Activated CD4-positive, CD25-positive, alpha-beta regulatory T cell treated with anti-CD3 and anti-CD28 coated beads, Interleukin-2, amount 50 U/mL, for 16 hours (primary cell): ENCODE results near the gene TMEM132C.
"Not testable (repeated sequence)": the region's sequence is repeated elsewhere in the genome, so short reads cannot be mapped to it uniquely, and the experiment has no call there.

Source experiments
- DNase-seq: peaks from one replicate; pipeline ENCODE4 v3.0.0-alpha.2; 2020; ENCODE audit warnings: low read depth, low spot score

TMEM132C gene

DNA sequence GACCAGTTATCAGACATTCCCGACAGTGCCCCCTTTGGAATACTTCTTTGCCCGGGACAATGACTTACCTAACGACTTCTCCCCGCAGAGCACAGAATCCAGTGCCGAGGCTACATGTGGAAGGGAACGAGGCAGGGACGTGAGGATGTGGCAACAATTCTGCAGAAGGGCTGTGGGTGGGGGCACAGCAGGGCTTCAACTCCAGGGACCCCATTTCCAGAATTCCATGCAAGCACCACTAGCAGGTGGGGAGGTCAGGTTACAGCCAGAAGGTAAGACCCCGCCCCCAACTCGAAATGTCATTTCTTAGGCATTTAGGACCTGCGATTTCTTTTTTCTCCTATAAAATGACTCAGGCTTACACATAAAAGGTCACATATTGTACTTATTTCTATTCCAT lies 207.9 kb downstream of the TMEM132C start:
- no peak for DNase-seq

DNA sequence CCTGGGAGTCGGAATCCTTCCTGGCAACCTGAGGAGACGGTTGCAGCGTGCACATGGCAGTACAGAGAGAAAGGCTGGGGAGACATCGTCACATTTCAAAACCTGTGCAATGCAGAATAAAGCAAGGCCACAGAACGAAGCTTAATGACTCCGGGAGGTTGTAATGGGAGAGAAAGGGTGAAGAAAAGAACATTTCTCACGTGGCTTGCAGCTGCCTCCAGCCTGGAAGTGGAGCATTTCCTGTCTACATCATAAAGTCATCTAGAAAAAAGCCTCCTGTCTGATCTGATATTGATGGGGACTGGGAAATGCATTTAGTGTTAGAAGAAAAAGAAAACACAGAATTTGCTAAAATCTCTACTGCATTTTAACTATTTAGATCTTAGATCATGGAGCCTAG lies 209.3 kb downstream of the TMEM132C start:
- DNase-seq: no peak

DNA sequence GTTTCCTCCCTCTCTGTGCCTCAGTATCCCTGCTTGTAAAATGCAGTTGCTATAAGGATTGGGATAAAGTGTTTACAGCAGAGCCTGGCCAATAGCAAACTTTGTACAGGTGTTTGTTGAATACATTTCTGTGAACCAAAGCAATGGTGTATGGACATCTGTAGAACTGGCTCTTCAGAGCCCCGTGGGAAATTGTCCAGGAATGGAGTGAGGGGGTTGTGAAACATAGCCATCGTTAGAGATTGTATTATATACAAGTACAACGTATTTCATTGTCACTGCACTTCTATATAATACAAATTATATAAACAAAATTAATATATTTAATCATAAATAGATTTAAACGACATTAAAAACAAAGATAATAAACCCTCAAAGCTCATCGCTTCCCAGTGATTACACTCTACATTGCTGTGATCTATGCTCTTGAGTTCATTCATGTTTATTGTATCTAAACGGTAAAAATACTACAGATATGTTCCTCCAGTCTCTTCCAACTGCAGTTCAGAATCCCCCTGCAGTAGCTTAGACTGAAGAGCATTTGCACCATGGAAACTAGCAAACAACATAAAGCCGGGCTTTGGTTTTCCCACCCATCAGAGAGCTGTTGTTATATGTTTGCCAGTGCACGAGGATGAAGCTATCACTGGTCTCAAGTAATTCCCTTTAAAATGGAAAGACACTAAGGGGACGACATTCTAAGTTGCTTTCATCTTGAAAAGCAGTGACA lies 216.7 kb downstream of the TMEM132C start:
- no peak for DNase-seq

DNA sequence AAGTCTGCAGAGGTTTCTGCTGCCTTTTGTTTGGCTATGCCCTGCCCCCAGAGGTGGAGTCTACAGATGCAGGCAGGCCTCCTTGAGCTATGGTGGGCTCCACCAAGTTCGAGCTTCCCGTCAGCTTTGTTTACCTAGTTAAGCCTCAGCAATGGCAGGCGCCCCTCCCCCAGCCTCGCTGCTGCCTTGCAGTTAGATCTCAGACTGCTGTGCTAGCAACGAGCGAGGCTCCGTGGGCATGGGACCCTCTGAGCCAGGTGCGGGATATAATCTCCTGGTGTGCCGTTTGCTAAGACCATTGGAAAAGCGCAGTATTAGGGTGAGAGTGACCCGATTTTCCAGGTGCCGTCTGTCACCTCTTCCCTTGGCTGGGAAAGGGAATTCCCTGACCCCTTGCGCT lies 230.4 kb downstream of the TMEM132C start:
- not testable (repeated sequence) for DNase-seq

DNA sequence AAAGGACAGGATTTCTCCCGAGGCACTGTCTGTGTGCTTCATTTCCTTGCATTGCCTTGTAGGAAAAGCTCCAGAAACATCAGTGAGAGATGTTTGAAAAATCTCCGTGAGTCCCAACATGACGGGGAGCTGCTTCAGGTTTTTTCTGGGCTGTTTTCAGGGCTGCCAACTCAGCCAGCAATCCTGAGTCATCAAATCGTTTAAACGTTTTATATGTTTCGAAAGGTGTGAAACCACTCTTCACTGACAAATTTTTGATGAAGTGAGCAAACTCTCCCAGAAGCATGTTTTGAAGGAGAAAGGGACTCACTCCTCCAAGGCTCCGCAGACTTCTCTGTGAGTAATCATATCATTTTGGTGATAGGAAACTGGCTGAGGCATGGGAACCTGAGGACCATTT lies 240.5 kb downstream of the TMEM132C start:
- DNase-seq: no peak

DNA sequence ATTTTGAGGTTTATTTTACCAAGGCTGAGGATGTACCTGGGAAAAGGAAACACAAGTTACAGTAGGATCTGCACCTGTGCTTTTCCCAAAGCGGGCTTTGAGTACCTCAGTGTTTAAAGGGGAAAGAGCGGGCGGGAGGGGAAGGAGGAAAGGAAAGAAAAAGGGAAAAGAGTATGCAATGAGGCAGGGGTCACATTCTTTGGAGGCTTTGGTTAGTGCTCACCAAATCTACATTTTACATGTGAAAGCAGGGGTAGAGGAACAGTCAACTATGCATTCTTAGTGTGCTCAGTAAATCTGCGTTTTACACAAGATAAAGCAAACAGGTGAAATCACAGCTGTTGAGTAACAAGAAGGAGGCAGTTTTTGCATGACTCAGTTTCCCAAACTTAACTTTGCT lies 242.2 kb downstream of the TMEM132C start:
- no peak for DNase-seq

DNA sequence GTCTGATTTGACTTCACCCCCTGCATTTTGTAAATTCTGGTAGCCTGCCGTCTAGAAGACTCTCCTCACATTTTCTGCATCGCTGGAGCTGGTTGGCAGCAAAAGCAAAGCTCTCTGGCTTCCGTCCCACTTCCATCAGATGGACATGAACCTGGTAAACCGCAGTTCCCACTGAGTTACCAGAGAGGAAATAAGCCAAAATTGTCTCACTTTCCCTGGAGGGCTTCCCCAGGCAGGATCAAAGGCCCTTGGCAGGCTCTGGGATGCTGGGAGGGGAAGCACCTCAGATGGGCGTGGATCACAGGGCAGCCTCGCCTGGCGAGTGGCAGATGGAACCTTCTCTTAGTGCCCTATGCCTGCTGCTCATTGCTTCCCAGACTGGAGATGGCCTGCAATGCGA lies 243.5 kb downstream of the TMEM132C start:
- no peak for DNase-seq

DNA sequence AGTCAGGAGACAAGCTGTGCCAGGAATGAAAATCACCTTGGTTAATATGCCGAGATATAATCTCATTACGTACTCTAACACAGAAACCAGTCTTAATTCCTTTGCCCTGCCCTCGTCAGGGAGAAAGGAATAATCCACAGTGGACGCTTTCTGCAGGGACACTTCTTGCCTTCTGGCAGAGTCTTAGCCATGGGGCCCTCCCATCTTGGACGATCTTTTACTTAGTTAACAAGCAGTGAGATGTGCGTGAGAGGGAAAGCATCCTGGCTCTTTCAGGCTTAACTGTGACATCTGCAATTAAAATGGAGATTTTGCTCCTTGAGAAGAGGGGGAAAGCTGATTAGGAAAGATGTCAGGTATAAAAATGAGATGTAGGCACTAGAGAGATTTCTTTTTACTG lies 246.4 kb downstream of the TMEM132C start:
- no peak for DNase-seq

DNA sequence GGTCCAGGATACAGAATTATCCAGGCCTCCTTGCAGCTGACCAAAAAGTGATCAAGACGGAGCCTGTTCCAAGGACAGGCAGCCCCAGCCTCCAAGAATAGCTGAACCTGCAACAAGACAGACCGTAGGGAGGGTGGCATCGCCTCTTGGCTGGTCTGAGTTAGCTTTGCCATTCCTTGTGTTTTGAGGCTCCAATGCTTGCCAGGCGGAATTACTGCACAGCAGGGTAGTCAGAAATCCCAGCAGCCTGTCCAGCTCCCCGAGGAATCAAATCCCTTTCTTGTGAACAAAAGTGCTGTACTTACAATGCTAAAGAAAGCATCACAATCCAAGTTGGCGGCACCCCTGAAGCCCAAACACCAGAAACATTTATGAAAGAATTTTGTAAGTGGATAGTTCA lies 246.9 kb downstream of the TMEM132C start:
- DNase-seq: no peak

DNA sequence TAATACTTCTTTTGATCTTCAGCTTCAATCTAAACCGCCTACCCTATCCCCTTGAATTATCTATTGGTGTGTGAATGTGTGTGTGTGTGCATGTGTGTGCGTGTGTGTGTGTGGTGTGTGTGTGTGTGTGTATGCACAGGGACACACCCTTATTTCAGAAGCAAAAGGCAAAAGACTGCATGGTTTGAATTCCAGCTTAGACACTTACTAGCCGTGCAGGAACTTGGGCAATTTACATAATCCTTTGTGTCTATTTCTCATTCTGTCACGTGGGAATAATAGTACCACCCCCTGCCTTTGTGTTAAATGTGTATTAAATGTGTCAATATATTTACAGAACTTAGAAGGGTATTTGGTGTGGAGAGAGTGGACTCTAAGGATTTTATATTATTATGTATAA lies 251.7 kb downstream of the TMEM132C start:
- DNase-seq: no peak

DNA sequence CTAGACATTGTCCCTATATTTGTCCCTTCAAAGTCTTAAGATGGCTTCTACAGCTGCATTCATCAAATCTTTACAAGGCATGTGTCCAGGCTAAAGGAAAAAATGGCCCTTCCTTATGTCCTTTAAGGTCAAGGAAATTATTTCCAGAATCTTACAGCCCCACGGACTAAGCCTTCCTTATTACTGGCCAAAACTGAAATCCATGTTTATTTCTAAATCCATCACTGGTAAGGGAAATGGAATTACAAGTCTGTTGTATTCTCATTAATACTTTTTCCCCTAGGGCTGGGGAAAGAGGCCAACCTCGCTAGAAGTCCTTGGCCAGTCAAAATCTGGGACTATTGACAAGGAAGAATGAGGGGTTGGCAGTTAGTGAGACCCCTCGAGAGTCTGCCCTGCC lies 252.5 kb downstream of the TMEM132C start:
- DNase-seq: no peak

DNA sequence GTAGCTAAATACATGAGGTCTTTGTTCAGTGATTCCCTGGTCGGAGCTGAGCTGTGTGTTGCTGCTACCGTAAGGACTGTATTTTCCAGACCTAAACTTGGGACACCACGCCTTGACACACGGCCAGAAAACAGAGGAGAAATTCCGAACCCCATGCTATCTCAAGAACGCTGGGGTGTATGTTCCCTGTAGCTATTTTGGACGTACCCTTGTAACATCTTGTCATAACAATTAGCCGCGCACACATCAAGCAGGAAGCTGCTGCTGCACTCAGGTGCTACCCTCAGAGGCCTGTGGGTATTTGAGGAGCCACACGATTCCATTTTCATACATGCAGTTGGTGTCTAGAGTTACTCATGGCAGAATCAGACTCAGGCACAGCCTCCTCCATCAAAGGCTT lies 255.0 kb downstream of the TMEM132C start:
- DNase-seq: no peak

DNA sequence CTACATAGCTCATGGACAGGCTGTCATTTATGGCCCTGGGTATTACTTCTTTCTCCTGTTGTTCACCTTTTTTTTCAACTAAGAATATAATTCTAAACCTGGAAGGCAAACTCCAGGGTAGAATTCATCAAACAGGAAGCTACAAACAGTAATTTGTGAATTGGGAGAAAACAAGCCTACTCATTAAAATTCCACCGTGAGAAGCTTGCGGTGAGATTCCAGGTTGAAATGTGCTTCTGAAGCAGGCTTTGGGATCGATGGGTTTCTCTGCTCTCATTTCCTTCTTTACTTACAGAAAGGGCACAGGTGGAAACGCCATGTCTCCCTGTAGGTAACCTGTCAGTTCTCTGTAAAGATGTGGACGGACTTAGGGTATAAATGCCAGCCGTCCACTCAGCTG lies 257.5 kb downstream of the TMEM132C start:
- no peak for DNase-seq

DNA sequence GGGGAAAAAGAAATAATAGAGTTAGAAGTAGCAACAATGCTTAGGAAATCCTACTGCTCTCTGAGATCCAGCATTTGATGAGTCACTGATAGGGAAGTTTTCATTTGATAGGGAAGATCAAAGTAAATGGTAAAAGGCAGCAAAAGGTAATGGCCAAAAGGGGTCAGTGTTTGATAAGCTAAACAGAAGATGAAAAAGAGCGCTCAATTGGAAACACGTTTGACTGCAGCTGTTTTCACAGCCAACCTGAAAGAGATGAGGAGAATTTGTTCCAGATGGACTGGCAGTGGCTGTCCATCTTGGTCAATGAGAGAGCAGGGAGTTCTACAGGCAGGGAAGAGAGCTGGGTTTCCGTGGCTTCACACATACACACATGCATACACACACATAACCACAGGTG lies 264.2 kb downstream of the TMEM132C start:
- no peak for DNase-seq

DNA sequence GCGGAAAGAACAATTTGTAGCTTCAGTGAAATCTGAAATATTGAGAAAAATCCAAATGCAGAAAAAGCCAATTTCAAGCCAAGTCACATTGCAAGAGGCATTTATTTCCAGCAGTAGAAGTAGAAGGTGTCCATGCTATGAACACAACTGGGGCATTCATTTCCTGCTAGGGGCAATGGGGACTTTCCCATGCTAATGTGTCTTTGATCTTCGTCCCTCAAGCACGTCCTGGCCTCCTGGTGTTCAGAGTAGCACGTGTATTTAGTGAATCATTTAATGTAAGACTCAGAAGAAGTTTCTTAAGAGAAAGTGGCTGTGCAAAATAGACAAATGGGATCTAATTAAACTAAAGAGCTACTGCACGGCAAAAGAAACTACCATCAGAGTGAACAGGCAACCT lies 267.9 kb downstream of the TMEM132C start:
- DNase-seq: no peak

DNA sequence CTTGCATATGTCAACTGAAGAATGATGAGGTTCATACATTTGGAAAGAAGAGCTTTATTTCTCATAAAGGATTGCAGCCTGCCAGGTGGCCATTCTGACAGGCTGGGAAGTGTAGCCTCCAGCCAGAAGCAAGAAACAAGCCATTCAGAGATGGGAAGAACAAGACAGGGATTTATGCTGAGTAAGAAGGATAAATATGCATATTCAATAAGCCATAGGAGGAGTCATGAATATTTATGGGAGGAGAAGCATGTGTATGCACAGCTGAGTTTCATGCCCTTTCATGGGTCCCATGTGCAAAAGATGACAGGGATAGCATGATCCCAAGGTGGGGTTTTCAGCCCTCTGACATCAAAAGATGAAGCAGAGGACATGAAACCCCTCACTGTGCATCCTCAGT lies 269.8 kb downstream of the TMEM132C start:
- DNase-seq: no peak

DNA sequence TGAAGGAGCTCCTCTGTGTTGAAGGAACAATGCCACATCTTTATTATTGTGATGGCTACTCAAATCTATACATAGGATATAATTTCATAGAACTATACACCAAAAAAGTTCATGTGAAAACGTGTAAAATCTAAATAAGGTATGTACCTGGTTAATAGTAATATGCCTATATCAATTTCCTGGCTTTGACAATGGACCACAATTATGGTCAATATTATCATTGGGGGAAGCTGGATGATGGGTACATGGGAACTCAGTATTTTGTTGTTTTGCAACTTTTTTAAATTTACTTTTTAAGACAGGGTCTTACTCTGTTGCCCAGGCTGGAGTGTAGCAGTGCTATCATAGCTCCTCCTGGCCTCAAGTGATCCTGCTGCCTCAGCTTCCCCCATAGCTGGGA lies 270.7 kb downstream of the TMEM132C start:
- no peak for DNase-seq

DNA sequence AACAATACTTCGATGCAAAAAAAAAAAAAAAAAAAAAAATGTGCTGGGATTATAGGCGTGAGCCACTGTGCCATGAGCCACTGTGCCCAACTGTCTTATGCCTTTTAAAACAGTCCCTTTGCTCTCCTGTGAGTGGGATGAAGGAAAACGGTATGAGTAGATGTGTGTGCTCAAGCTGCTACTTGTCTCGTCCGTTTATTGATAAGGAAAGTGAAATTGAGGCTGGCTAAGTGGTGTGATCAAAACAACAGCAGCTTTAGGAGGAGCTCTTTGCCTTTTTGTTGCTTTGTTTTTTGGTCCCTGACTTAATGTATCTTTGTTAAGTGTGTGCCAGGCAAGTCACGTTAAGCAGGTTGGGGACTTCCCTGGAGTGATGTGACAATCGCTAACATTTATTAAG lies 275.9 kb downstream of the TMEM132C start:
- no peak for DNase-seq

DNA sequence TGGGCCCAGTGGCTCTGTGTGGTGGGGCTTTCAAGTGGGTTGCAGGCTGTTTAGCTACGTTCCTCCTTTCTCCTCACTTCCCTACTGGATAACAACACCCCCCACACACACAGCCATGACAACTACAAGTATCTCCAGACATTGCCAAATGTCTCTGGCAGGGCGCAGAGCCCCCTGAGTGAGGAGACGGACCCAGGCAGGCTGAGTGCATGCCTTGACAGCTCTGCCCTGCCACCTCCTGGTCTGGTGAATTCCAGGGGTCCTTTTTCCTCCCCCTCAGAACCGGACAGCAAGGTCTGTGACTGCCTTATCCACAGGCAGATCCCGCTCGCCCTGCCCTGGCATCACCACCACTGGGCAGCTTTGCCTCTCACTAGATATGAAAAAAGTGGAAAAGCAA lies 276.5 kb downstream of the TMEM132C start:
- no peak for DNase-seq

DNA sequence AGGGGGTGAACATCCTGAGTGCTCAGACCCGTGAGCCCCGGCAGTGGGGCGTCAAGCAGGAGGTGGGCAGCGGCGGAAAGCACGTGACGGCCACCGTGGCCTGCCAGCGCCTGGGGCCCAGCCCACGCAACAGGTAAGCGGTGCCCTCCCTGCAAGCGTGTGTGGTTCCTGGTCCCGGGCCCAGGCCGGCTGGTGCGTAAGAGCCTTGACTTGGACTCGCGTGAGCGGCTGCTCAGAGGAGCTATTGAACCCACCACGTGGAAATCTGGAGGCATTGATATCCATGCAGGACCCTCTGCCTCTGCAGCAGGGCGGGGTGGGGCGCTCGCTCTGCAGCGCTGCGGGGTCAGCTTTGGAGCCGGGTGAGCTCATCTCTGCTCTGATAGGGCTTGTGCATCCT lies 277.0 kb downstream of the TMEM132C start:
- DNase-seq: no peak

DNA sequence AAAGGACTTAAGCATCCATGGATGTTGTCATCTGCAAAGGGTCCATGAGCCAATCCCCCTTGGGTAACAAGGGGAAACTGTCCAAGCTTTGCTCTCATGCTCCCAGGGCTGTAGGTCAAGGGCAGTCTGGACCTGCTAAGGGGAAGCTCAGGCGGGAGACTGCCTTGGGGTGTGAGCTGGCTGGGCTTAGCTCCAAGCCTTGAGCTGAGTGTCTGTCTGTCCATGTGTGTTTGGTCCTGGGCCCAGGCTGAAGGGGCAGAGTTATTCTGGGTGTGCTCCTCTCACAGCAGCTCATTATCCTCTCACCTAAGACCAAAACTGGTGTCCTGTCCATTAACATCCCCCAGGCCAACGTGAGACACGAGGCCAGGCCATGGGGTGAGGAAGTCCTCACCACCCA lies 282.0 kb downstream of the TMEM132C start:
- DNase-seq: no peak

DNA sequence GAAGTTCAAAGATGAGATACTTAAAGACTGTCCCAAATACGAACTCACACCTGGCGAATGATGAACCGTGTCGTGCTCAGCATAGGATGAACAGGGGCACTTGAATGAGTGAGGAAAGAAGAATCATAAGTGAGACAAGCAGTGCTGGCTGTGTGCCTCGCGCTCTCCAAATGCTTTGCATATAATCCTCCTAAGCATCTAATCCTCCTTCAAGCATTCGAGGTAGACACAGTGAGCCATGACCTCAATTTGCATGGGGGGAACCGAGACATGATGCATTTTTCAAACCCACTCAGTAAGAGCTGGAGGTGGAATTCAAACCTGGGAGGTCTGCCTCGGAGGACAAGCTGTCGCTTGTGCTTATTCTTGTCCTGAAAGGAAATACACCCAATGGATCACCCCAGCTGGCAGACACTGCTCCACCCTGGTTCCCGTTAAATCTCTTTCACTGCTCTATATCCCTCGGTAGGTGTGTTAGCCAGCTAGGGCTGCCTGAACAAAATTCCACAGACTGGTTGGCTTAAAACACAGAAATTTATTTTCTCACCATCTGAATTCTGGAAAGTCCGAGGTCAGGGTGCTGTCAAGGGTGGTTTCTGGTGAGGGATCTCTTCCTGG lies 282.7 kb downstream of the TMEM132C start:
- no peak for DNase-seq

DNA sequence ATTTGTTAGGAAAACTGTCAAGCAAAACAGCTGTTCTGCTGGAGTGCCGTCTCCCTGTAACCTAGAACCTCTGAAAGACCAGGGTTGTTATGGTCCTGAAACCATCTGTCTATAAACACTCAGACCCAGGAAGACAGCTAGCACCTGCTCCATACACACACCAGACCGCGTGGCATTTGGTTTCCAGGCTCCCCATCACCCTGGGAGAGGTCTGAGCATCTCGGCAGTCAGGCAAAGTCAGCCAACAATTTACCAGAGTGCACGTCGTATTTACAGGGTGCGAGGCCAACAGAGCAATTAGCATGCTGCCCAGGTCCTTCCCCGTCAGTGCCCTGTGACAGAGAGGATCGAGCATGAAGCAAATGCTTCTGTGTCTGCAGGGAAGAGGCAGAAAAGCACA lies 284.3 kb downstream of the TMEM132C start:
- no peak for DNase-seq
